GM13977 (cell line): Measurements from ENCODE around the gene FLYWCH1.
A peak's percentile ranks its signal among the peaks of the same experiment; 100 is the strongest.

Source experiments
- DNase-seq: peaks from one replicate; pipeline ENCODE4 v3.0.0; 2012; ENCODE audit warnings: low spot score
- in situ Hi-C: fragments of 300-500 bp; cut with MboI; formaldehyde crosslinking; loops from one replicate; pipeline ENCODE4 v1.12.0; 2022; ENCODE audit warnings: low sequenced_read_pairs, low pct_unique_long_range_greater_than_20kb, mixed read lengths, inconsistent platforms; ENCODE audit not compliant: unreplicated experiment
- TF ChIP-seq, protein P1 (sequence below): IDR thresholded peaks from 2 replicates; pipeline ENCODE4 v1.5.1; 2012; ENCODE audit warnings: mild to moderate bottlenecking, control low read depth; ENCODE audit not compliant: insufficient read depth; ENCODE audit errors: extremely low read depth, missing control alignments

The FLYWCH1 gene, protein sequence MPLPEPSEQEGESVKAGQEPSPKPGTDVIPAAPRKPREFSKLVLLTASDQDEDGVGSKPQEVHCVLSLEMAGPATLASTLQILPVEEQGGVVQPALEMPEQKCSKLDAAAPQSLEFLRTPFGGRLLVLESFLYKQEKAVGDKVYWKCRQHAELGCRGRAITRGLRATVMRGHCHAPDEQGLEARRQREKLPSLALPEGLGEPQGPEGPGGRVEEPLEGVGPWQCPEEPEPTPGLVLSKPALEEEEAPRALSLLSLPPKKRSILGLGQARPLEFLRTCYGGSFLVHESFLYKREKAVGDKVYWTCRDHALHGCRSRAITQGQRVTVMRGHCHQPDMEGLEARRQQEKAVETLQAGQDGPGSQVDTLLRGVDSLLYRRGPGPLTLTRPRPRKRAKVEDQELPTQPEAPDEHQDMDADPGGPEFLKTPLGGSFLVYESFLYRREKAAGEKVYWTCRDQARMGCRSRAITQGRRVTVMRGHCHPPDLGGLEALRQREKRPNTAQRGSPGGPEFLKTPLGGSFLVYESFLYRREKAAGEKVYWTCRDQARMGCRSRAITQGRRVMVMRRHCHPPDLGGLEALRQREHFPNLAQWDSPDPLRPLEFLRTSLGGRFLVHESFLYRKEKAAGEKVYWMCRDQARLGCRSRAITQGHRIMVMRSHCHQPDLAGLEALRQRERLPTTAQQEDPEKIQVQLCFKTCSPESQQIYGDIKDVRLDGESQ

DNA sequence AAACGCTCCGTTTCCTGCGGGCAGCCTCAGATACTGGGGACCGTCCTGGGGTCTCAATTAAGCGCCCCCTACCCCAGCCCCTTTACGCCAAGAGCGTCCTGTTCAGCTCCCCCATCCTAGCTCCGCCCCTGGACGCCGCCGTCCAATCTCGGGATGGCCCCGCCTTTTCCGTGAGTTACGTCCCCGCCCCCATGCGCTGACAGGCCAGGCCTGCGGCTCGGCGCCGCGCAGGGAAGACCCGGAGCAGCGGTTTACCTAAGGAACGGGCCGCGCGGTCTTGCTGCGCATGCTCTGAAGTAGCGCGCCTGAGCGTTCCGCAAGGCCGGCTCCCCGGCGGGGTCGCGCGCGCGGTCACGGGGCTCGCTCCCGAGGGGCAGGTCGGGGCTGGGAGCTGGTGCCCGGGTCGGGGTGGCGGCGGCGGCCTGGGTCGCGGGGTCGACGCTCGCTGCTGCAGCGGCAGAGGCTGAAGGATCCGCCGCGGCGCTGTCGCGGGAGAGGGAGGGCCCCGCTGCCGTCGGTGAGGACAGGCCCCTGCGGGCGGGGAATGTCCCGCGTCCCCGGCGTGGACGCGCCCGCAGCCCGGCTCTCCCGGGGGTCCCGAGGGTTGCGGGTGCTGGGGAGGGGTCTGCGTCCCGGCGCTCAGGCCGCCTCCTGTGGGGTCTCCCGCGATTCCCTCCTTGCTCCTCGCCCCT lies at the start of gene FLYWCH1:
Gene FLYWCH1, plus strand, starts transcription at position 294 of the 692 bp plus-strand sequence. CDS start 17,755 bp downstream, outside the sequence.
- DNase-seq = peak; percentile 97
- TF ChIP-seq, protein P1, sequence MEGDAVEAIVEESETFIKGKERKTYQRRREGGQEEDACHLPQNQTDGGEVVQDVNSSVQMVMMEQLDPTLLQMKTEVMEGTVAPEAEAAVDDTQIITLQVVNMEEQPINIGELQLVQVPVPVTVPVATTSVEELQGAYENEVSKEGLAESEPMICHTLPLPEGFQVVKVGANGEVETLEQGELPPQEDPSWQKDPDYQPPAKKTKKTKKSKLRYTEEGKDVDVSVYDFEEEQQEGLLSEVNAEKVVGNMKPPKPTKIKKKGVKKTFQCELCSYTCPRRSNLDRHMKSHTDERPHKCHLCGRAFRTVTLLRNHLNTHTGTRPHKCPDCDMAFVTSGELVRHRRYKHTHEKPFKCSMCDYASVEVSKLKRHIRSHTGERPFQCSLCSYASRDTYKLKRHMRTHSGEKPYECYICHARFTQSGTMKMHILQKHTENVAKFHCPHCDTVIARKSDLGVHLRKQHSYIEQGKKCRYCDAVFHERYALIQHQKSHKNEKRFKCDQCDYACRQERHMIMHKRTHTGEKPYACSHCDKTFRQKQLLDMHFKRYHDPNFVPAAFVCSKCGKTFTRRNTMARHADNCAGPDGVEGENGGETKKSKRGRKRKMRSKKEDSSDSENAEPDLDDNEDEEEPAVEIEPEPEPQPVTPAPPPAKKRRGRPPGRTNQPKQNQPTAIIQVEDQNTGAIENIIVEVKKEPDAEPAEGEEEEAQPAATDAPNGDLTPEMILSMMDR = no peak
- in situ Hi-C loops = no loop called here

DNA sequence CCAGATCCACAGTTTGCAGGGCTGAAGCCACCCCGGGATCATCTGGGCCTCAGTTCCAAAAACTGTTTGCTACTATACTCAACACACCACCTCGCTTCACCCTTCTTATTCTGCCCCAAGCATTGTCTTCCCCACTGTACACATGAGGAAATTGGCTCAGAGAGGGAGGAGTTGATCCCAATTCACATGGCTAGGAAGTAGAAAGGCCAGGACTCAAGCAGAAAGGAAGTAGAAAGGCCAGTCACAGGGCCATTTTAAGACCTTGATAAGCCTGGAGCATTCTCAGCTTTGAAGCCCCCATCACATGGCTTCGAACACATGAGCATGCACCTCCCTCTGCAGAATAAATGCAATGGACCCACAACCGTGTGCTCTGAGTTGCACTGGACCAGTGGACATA lies 46.1 kb upstream of the FLYWCH1 start:
- TF ChIP-seq, protein P1 = no peak
- no peak for DNase-seq
- in situ Hi-C loops = no loop called here

DNA sequence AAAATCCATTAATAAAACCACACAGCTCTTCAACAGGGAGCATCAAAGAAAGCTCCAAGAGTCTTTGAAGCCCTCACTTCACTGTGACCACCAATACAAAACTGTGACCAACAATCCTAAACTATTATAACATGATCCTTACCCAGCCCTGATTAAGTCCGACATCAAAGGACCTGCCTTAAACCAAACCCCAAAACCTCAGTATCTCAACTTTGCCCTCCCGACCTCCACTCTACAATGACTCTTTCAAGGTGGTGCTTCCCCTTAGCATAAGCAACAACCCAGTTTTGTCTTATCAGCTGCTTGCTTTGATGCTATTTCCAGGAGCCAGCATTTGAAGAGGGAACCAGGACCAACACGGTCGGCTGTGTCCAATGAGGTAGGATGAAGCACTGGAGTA lies 45.3 kb upstream of the FLYWCH1 start:
- in situ Hi-C loops = no loop called here
- DNase-seq = no peak
- TF ChIP-seq, protein P1 = no peak

DNA sequence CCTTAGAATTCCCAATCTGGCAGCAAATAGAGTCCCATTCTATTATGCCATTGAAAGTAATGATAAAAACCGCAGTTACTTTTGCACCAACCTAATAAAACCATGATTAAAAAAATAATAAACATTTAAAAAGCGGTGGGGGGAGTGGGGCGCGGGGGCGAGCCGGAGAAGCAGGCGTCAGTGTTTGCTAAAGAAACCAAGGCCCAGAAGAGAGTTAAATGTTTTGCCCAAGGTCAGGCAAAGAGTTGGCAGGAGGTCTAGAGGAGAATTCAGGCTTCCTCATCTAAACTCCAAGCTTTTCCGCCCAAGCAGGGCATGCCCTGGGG lies 44.1 kb upstream of the FLYWCH1 start:
- TF ChIP-seq, protein P1 = no peak
- in situ Hi-C loops = no loop called here
- no peak for DNase-seq

DNA sequence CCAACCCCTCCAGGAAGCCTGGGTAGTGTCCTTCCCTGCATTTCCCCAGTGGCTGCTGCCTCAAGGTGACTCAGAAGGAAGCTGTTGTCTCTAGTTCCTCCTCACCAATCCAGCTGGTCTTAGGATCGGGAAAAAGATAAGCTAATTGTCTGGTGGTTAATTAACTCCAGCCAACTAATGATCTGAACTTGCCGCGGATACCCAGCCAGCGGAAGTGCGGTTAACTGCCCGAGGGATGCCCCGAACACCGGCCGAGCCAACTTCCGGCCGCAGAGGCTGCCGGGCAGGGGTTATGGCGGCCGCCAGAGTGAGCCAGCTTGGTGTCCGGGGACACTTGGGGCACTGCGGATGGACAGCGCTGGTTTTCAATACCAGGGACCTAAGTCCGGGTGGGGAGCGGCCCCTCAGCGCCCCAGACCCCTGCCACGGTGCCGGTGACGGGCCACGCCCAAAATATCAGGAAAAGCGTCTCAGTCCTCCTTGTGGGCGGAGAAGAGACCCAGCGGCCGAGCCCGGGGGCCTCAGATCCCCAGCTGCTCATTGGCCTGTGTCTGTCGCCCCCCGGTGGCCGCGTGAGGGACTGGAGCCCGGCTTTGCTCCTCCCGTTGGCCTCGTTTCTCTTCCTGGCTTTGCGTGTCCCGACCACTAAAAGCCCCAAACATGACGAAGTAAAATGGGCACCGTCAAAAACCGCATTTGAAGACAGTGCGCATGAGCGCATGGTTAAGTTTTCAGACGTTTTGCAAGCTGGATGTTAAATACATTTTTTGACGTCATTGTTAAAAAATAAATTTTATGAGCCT lies 43.5 kb upstream of the FLYWCH1 start:
- TF ChIP-seq, protein P1 = peak; percentile 98
- in situ Hi-C loops = no loop called here
- peak; percentile 97 for DNase-seq

DNA sequence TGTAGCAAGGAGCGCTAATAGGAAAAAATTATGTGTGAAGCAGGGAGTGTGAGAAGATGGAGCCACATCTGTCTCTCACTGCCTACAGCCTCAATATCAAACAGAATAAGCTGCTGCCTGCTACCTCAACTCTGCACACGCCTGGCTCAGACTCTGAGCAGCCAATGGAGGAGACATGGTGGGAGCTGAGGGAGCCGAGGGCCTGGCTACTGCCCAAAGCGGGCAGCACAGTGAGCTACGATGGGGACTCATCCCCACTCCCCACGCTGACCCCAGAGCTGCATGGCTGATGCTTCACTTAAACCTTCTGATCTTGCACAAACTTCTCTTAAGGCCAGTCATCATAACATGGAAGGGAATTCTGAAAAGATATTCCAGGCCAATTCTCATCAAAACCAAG lies 39.8 kb upstream of the FLYWCH1 start:
- in situ Hi-C loops = no loop called here

More for the DNA sequence above, 39.8 kb upstream of the FLYWCH1 start:
- TF ChIP-seq, protein P1 = no peak
- DNase-seq = no peak
